ENCODE measurements around the gene THAP9.
"Not testable (repeated sequence)": the region's sequence is repeated elsewhere in the genome, so short reads cannot be mapped to it uniquely, and the experiment has no call there.

The THAP9 gene

DNA sequence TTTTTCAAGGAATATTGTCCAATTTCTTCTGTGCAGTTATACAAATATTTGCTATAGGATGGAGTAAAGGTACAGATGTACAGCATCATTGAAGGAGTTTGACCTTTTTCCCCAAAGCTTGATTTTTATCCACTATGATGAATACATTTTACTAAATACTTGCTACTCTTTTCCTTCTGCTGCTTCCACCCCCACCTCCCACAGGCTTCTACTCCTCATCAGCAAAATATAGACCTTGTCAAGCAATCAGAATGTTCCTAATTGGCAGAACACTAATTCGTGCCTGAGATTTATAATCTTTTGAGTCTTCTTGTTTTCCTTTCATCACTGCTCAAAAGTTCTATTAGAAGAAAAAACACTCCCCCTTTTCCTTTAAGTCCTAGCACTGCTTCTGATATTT, 3.8 kb upstream of the THAP9 start:
- no peaks in the 10 kb centered on the region for H3K27me3 ChIP-seq (ENCODE audit: control insufficient read depth, insufficient read depth, low read length)
- H3K36me3 ChIP-seq (ENCODE audit: control insufficient read depth, insufficient read depth, low read length) = peaks cover 74% of the 10 kb centered on the region
- H3K9ac ChIP-seq (ENCODE audit: low read length) = no peak overlapping the region
- H3K9me3 ChIP-seq (ENCODE audit: control insufficient read depth, insufficient read depth, low read depth, low read length) = no peaks in the 10 kb centered on the region
- H3K27ac ChIP-seq (ENCODE audit: low read depth, low read length) = no peak overlapping the region
- H3K4me1 ChIP-seq (ENCODE audit: control insufficient read depth, insufficient read depth, low read length) = peaks cover 3% of the 10 kb centered on the region; the same call in 1 of the 2 replicates
- no peak overlapping the region for H3K4me3 ChIP-seq (ENCODE audit: low read depth, low read length)

DNA sequence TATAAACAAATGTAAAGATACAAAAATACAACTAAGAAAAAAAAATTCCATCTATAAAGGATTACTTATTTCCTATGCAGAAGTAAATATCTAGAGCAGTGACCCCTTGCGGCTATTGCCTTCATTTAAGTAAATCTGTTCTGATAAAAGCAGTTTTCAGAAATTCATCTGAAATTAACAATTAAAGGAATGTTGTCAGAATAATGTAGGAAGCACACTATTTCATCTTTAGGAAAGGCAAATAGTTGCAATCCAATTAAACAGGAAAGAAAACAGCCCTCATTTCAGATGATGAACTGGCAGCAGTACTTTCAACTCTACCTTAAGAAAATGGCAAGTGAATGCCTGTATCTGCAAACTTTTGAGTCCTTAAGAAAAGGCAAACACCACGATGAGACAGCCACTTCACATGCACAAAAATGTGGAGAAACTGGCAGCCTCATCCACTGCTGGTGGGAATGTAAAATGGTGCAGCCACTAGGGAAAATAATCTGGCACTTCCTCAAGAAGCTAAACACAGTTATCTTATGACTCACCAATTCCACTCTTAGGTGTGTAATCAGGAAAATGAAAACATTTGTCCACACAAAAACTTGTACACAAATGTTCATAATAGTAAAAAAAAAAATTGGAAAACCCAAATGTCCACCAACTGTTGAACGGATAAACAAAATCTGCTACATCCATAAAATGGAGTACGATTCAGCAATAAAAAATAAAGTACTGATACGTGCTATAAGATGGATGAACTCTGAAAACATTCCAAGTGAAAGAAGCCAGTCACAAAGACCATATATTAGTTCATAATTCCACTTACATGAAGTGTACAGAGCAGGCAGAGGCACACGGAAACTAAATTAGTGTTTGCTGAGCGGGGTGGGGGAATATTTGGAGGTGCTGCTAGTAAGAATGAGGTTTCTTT, 2.0 kb upstream of the THAP9 start:
- peaks cover 63% of the 10 kb centered on the region for H3K36me3 ChIP-seq (ENCODE audit: control insufficient read depth, insufficient read depth, low read length)

DNA sequence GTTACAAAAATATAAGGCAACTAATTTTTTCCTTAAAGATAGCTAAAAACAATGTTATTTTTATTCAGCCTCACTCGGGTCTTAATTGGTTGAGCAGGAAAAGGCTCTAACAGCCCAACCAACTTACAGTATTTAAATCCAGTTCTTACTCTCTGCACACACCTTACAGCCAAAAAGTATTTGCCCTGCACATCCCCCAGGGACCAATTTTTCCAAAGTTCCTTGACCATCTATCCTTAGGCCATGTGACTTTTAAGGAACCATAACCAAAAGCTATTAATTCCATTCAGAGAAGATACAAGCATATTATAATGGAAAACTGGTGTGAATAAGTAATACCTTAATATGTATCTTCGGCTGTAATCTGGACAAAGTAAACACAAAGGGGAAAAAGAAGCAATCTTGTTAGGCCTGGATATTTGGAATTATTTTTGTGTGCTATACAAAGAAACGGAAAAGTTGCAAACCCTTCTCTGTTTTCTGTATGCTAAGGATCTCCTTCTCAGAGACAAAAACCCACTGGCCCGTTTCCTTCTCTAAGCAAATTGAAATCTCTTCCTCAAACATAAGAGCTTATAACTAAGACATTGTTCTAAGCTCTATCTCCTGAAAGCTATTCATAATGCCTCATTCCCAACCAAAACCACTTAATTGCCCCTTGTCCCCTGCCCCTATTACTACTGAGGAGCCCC, 1.0 kb upstream of the THAP9 start:
- Histone ChIP-seq H3K4me1 (ENCODE audit: control insufficient read depth, insufficient read depth, low read length) (peaks cover 3% of the 10 kb centered on the region; the same call in 1 of the 2 replicates), H3K27ac (ENCODE audit: low read depth, low read length) (peak overlapping the region; percentile 65), H3K9me3 (ENCODE audit: control insufficient read depth, insufficient read depth, low read depth, low read length) (no peaks in the 10 kb centered on the region), H3K27me3 (ENCODE audit: control insufficient read depth, insufficient read depth, low read length) (no peaks in the 10 kb centered on the region), H3K9ac (ENCODE audit: low read length) (peak overlapping the region; percentile 95), H3K4me3 (ENCODE audit: low read depth, low read length) (peak overlapping the region; percentile 89), H3K36me3 (ENCODE audit: control insufficient read depth, insufficient read depth, low read length) (peaks cover 56% of the 10 kb centered on the region)

More for the DNA sequence above, 2.0 kb upstream of the THAP9 start:
- Histone ChIP-seq H3K4me1 (ENCODE audit: control insufficient read depth, insufficient read depth, low read length) (peaks cover 3% of the 10 kb centered on the region; the same call in 1 of the 2 replicates), H3K9me3 (ENCODE audit: control insufficient read depth, insufficient read depth, low read depth, low read length) (no peaks in the 10 kb centered on the region), H3K9ac (ENCODE audit: low read length) (peak overlapping the region; percentile 95), H3K27me3 (ENCODE audit: control insufficient read depth, insufficient read depth, low read length) (no peaks in the 10 kb centered on the region), H3K4me3 (ENCODE audit: low read depth, low read length) (peak overlapping the region; percentile 89), H3K27ac (ENCODE audit: low read depth, low read length) (no peak overlapping the region)

DNA sequence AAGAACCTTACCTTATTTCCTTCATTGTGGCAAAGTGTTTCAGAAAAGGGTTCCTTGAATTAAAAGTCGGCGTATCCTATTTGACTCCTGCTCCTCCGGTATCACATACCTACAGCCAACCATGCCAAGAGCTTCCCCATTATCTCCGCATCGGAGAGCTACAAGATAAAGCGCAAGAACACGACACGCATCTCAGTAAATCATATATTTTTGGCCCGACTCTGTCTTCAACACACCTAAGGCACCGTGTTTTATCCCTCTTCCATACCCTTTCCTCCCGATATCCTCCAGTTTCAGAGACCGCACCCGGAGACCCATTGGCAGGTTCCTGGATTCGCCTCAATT, 497 bp upstream of the THAP9 start:
- H3K9me3 ChIP-seq (ENCODE audit: control insufficient read depth, insufficient read depth, low read depth, low read length) = no peaks in the 10 kb centered on the region
- peaks cover 51% of the 10 kb centered on the region for H3K36me3 ChIP-seq (ENCODE audit: control insufficient read depth, insufficient read depth, low read length)
- no peaks in the 10 kb centered on the region for H3K27me3 ChIP-seq (ENCODE audit: control insufficient read depth, insufficient read depth, low read length)
- peak overlapping the region; percentile 95 for H3K9ac ChIP-seq (ENCODE audit: low read length)
- H3K4me3 ChIP-seq (ENCODE audit: low read depth, low read length) = peak overlapping the region; percentile 89
- peak overlapping the region; percentile 65 for H3K27ac ChIP-seq (ENCODE audit: low read depth, low read length)
- peaks cover 3% of the 10 kb centered on the region; the same call in 1 of the 2 replicates for H3K4me1 ChIP-seq (ENCODE audit: control insufficient read depth, insufficient read depth, low read length)

DNA sequence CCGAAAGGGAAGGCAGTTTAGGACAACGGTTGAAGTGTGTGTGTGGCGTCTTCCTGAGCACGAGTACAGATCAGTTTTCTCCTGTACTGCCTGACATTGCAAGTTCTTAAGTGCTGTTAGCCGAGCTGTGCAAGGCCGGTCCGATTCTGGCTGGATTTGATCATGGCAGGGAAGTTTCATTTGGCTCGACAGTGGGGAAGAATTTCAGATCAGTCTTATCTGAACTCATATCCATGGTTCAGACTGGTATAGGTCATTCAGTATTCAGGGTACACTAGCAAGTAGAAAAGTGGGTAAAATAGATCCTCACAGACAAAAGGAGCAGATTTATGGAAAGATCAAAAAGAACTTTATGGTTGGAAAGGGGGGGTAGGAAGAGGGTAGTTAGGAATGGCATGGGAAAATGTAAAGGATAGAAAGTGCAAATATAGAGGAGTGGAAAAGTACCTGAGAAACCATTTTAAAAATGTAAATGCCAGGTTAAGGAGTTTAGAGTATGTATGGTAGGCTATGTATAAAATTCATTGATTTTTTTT, 716 bp downstream of the THAP9 start:
- peak overlapping the region; percentile 89 for H3K4me3 ChIP-seq (ENCODE audit: low read depth, low read length)
- peaks cover 51% of the 10 kb centered on the region for H3K36me3 ChIP-seq (ENCODE audit: control insufficient read depth, insufficient read depth, low read length)
- H3K4me1 ChIP-seq (ENCODE audit: control insufficient read depth, insufficient read depth, low read length) = peaks cover 3% of the 10 kb centered on the region; the same call in 1 of the 2 replicates
- H3K9me3 ChIP-seq (ENCODE audit: control insufficient read depth, insufficient read depth, low read depth, low read length) = no peaks in the 10 kb centered on the region
- peak overlapping the region; percentile 95 for H3K9ac ChIP-seq (ENCODE audit: low read length)
- H3K27me3 ChIP-seq (ENCODE audit: control insufficient read depth, insufficient read depth, low read length) = no peaks in the 10 kb centered on the region
- H3K27ac ChIP-seq (ENCODE audit: low read depth, low read length) = peak overlapping the region; percentile 81; the same call in 1 of the 2 replicates

DNA sequence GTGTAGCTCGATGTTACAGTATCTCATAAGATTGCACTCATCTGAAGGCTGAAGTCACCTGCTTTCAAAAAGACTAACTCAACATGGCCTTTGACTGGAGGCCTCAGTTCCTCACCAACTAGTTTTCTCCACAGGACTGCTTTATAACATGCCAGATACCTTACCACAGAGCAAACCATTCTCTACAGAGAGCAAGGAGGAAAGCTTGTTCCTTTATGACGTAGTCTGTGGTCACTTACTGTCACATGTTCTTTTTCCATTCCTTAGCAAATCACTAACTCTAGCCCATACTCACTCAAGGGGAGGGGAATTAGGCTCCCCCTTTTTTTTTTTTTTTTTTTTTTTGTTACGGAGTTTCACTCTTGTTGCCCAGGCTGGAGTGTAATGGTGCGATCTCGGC, 3.2 kb downstream of the THAP9 start:
- Histone ChIP-seq H3K36me3 (ENCODE audit: control insufficient read depth, insufficient read depth, low read length) (peaks cover 50% of the 10 kb centered on the region), H3K9me3 (ENCODE audit: control insufficient read depth, insufficient read depth, low read depth, low read length) (no peaks in the 10 kb centered on the region), H3K4me3 (ENCODE audit: low read depth, low read length) (no peak overlapping the region), H3K27me3 (ENCODE audit: control insufficient read depth, insufficient read depth, low read length) (no peaks in the 10 kb centered on the region), H3K4me1 (ENCODE audit: control insufficient read depth, insufficient read depth, low read length) (no peaks in the 10 kb centered on the region), H3K27ac (ENCODE audit: low read depth, low read length) (no peak overlapping the region), H3K9ac (ENCODE audit: low read length) (no peak overlapping the region)

DNA sequence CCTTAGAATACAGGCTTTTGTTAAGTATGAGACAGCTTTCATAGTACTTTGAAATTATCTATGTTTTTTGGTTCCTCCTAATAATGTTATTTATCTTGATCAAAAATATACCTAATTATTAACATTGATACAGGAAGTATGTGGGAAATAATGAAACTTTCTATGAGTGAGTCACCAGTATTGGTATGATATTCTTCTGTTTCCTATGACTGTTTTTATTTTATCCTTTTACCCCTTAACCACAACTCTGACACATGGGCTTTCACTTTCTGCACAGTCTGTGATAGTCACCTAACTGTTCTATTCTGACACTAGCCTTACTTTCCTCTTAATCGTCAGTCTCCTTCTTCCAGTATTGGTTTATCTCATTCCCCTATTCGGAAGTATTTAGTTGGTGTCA, 4.7 kb downstream of the THAP9 start:
- Histone ChIP-seq H3K9ac (ENCODE audit: low read length) (no peak overlapping the region), H3K9me3 (ENCODE audit: control insufficient read depth, insufficient read depth, low read depth, low read length) (no peaks in the 10 kb centered on the region), H3K27me3 (ENCODE audit: control insufficient read depth, insufficient read depth, low read length) (no peaks in the 10 kb centered on the region), H3K36me3 (ENCODE audit: control insufficient read depth, insufficient read depth, low read length) (peaks cover 53% of the 10 kb centered on the region), H3K27ac (ENCODE audit: low read depth, low read length) (no peak overlapping the region), H3K4me1 (ENCODE audit: control insufficient read depth, insufficient read depth, low read length) (no peaks in the 10 kb centered on the region), H3K4me3 (ENCODE audit: low read depth, low read length) (no peak overlapping the region)

DNA sequence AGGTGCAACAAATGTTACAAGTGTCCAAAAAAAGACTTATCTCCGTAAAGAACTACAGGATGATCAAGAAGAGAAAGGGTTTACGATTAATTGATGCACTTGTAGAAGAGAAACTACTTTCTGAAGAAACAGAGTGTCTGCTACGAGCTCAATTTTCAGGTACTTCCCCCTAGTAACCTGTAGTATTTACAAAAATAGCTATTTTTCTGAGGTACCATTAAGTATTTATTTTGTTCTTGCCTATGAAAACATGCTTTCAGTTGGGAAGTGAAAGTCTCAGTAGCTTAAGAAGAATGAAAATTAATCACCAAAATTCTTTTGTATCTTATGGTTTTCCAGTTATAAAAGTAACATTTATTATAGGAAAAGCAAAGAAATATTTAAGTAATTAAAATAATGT, 5.9 kb downstream of the THAP9 start:
- Histone ChIP-seq H3K9me3 (ENCODE audit: control insufficient read depth, insufficient read depth, low read depth, low read length) (no peaks in the 10 kb centered on the region), H3K36me3 (ENCODE audit: control insufficient read depth, insufficient read depth, low read length) (peaks cover 60% of the 10 kb centered on the region), H3K27ac (ENCODE audit: low read depth, low read length) (no peak overlapping the region), H3K9ac (ENCODE audit: low read length) (no peak overlapping the region), H3K27me3 (ENCODE audit: control insufficient read depth, insufficient read depth, low read length) (no peaks in the 10 kb centered on the region), H3K4me3 (ENCODE audit: low read depth, low read length) (no peak overlapping the region), H3K4me1 (ENCODE audit: control insufficient read depth, insufficient read depth, low read length) (no peaks in the 10 kb centered on the region)

DNA sequence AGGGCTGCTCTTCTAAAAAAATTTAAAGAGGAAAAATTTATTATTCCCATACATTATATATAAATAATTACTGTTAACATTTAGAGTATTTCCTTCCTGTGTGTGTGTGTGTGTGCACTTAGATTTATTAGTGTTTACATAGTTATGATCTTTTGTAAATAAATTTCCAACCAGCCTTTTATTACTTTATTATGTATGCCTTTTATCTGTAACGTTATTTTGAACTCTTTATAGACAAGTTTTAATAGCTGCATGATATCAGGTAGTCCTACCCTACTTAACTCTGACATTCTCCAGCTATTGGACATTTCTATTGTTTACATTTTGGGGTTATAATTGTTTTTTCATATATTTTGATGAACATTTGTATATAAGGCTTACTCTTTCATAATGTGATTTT, 8.8 kb downstream of the THAP9 start:
- Histone ChIP-seq H3K27me3 (ENCODE audit: control insufficient read depth, insufficient read depth, low read length) (no peaks in the 10 kb centered on the region), H3K4me1 (ENCODE audit: control insufficient read depth, insufficient read depth, low read length) (no peaks in the 10 kb centered on the region), H3K4me3 (ENCODE audit: low read depth, low read length) (no peak overlapping the region), H3K9ac (ENCODE audit: low read length) (no peak overlapping the region), H3K36me3 (ENCODE audit: control insufficient read depth, insufficient read depth, low read length) (peaks cover 65% of the 10 kb centered on the region), H3K9me3 (ENCODE audit: control insufficient read depth, insufficient read depth, low read depth, low read length) (no peaks in the 10 kb centered on the region), H3K27ac (ENCODE audit: low read depth, low read length) (no peak overlapping the region)

DNA sequence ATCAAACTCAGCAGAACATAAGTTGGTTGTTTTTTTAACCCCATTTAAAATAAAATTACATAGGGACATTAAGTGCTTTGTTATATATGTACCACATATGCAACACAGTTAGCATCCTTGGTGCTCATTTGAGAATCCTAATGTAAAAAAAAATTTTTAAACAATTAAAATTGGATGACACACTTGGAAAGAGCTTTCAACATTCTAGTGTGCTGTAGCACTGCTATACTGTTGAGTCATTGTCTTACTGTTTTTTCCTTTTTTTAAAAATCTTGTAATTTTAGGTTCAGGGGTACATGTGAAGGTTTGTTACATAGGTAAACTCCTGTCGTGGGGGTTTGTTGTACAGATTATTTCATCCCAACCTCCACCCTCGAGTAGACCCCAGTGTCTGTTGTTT, 12.8 kb downstream of the THAP9 start:
- Histone ChIP-seq H3K4me1 (ENCODE audit: control insufficient read depth, insufficient read depth, low read length) (no peaks in the 10 kb centered on the region), H3K9me3 (ENCODE audit: control insufficient read depth, insufficient read depth, low read depth, low read length) (no peaks in the 10 kb centered on the region), H3K27ac (ENCODE audit: low read depth, low read length) (no peak overlapping the region), H3K4me3 (ENCODE audit: low read depth, low read length) (no peak overlapping the region), H3K27me3 (ENCODE audit: control insufficient read depth, insufficient read depth, low read length) (no peaks in the 10 kb centered on the region), H3K9ac (ENCODE audit: low read length) (no peak overlapping the region), H3K36me3 (ENCODE audit: control insufficient read depth, insufficient read depth, low read length) (peaks cover 52% of the 10 kb centered on the region)

DNA sequence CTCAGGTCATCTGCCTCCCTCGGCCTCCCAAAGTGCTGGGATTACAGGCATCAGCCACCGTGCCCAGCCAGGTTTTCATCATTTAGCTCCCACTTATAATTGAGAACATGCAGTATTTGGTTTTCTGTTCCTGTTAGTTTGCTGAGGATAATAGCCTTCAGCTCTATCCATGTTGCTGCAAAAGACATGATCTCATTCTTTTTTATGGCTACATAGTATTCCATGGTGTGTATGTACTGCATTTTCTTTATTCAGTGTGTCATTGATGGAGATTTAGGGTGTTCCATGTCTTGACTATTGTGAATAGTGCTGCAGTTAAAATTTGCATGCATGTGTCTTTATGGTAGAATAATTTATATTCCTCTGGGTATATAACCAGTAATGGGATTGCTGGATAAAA, 13.4 kb downstream of the THAP9 start:
- H3K4me3 ChIP-seq (ENCODE audit: low read depth, low read length); H3K9me3 ChIP-seq (ENCODE audit: control insufficient read depth, insufficient read depth, low read depth, low read length); H3K27ac ChIP-seq (ENCODE audit: low read depth, low read length); H3K4me1 ChIP-seq (ENCODE audit: control insufficient read depth, insufficient read depth, low read length); H3K9ac ChIP-seq (ENCODE audit: low read length); H3K27me3 ChIP-seq (ENCODE audit: control insufficient read depth, insufficient read depth, low read length): not testable (repeated sequence)
- H3K36me3 ChIP-seq (ENCODE audit: control insufficient read depth, insufficient read depth, low read length) = peaks cover 47% of the 10 kb centered on the region
